H1 (cell line): ENCODE data around the gene ARL6IP6.

Experiments used
- ATF3 ChIP-seq: IDR thresholded peaks from 2 replicates; pipeline ENCODE4 v1.6.1; 2011; ENCODE audit warnings: low read depth, mild to moderate bottlenecking, low read length; ENCODE audit not compliant: insufficient read depth
- CEBPB ChIP-seq: IDR thresholded peaks from 2 replicates; pipeline ENCODE4 v1.6.1; 2012; ENCODE audit warnings: low read depth, low read length
- CREB1 ChIP-seq: IDR thresholded peaks from 2 replicates; pipeline ENCODE4 v1.6.1; 2012; ENCODE audit warnings: inconsistent platforms
- CTCF ChIP-seq, 3 experiments: IDR thresholded peaks; 1 replicate in 2 of 3; 2 replicates in 1 of 3; pipeline versions ENCODE4 v1.5.1 to v1.6.1; 2011; ENCODE audit warnings: low read length in 3 of 3, mild to moderate bottlenecking in 3 of 3, inconsistent platforms in 2 of 3, low read depth in 1 of 3, moderate library complexity in 1 of 3; ENCODE audit not compliant: insufficient read depth in 1 of 3; ENCODE audit errors: control extremely low read depth in 1 of 3
- EGR1 ChIP-seq: IDR thresholded peaks from 2 replicates; pipeline ENCODE4 v1.6.1; 2011; ENCODE audit warnings: low read depth, low read length, borderline replicate concordance
- EZH2 ChIP-seq: fragments of 200-600 bp; sonication (generic); IDR thresholded peaks from 2 replicates; pipeline ENCODE4 v1.7.1; 2012; ENCODE audit warnings: low read depth, mild to moderate bottlenecking, moderate library complexity, low read length, inconsistent platforms; ENCODE audit not compliant: severe bottlenecking
- JUN ChIP-seq: IDR thresholded peaks from 2 replicates; pipeline ENCODE4 v1.6.1; 2011; ENCODE audit warnings: low read depth, mild to moderate bottlenecking, improper control_type of control experiment, low read length
- MAFK ChIP-seq: IDR thresholded peaks from 2 replicates; pipeline ENCODE4 v1.6.1; 2012; ENCODE audit warnings: low read depth, mild to moderate bottlenecking, improper control_type of control experiment, low read length
- RXRA ChIP-seq: IDR thresholded peaks from 2 replicates; pipeline ENCODE4 v1.6.1; 2011; ENCODE audit warnings: low read depth, mild to moderate bottlenecking, low read length, moderate library complexity; ENCODE audit not compliant: insufficient read depth
- TAF1 ChIP-seq: IDR thresholded peaks from 2 replicates; pipeline ENCODE4 v1.6.1; 2011; ENCODE audit warnings: mild to moderate bottlenecking, low read depth, low read length
- YY1 ChIP-seq: IDR thresholded peaks from 2 replicates; pipeline ENCODE4 v1.6.1; 2011; ENCODE audit warnings: low read depth, mild to moderate bottlenecking, low read length

GRCh38 chr2:152710713-152711112 lies 7.7 kb upstream of the ARL6IP6 start:
- TF ChIP-seq EZH2 (no peak), YY1 (no peak), ATF3 (no peak), TAF1 (no peak), JUN (no peak), CTCF (IDR thresholded peaks at IDR 0.05; ENCODE audit: control extremely low read depth in 1 of 3, insufficient read depth in 1 of 3, low read depth in 1 of 3, low read length in 3 of 3) (no peak), CREB1 (no peak), RXRA (no peak), CEBPB (no peak), EGR1 (no peak), MAFK (no peak)
